ENCODE data around the gene GSTCD.

- TF ChIP-seq CTCF (IDR thresholded peaks at IDR 0.05; ENCODE audit: poor library complexity), result no peak
- no peak for TF ChIP-seq EZH2 (IDR thresholded peaks at IDR 0.05; ENCODE audit: borderline replicate concordance)
- no peak for TF ChIP-seq EZH2phosphoT487 (IDR thresholded peaks at IDR 0.05; ENCODE audit: low read depth, severe bottlenecking, unreplicated experiment)
Observed at GRCh38 chr4:105896461-105896942, 187.9 kb downstream of the GSTCD start.

All from hepatocyte (in vitro differentiated cells).